ENCODE measurements around the gene DCAF10. TPM values are rescaled to one million over a fixed set of nuclear protein-coding genes. Genes with fewer than 3 reads are reported as not detected.
A peak's percentile ranks its signal among the peaks of the same experiment; 100 is the strongest.

Gene DCAF10
- total and polyA plus RNA-seq, 2 of the 13 experiments (the other 11 are each of a cell fraction or from before 2014, with no cell fraction given), result 9.2 to 20.3 TPM

GRCh38 chr9:37903647-37904444 is 103.2 kb downstream of the DCAF10 start, which contains the start of gene SLC25A51 (continued):
- TF ChIP-seq IRF1 (CRISPR knock-in tag; IDR thresholded peaks at IDR 0.05; ENCODE audit: low read depth) (no peak), SP2 (CRISPR knock-in tag; IDR thresholded peaks at IDR 0.05) (0 out of 2 replicates have a peak, but pooled peaks have one; percentile 17), SCMH1 (CRISPR knock-in tag; IDR thresholded peaks at IDR 0.05; ENCODE audit: borderline replicate concordance) (no peak), TCF12 (IDR thresholded peaks at IDR 0.05) (no peak), TCF12 (CRISPR knock-in tag; IDR thresholded peaks at IDR 0.05) (no peak), PCBP1 (IDR thresholded peaks at IDR 0.05; ENCODE audit: borderline replicate concordance, low read depth, low read length) (no peak), MAFG (CRISPR knock-in tag; IDR thresholded peaks at IDR 0.05) (no peak), ZNF616 (CRISPR knock-in tag; IDR thresholded peaks at IDR 0.05; ENCODE audit: low read depth) (0 out of 2 replicates have a peak, but pooled peaks have one; percentile 36), BORCS8-MEF2B (CRISPR knock-in tag; IDR thresholded peaks at IDR 0.05) (peak; percentile 83), ZSCAN31 (CRISPR knock-in tag; IDR thresholded peaks at IDR 0.05; ENCODE audit: low read depth) (peak; percentile 95; the same call in 1 of the 2 replicates), KLF11 (CRISPR knock-in tag; IDR thresholded peaks at IDR 0.05) (peak; percentile 88; the same call in 1 of the 2 replicates), CBX1 (IDR thresholded peaks at IDR 0.05; ENCODE audit: low read depth) (no peak), RFXANK (CRISPR knock-in tag; IDR thresholded peaks at IDR 0.05) (peak; percentile 83), NFYC (CRISPR knock-in tag; IDR thresholded peaks at IDR 0.05) (peak; percentile 48; the same call in 1 of the 2 replicates), TEAD3 (CRISPR knock-in tag; optimal IDR thresholded peaks at IDR 0.05; ENCODE audit: borderline replicate concordance) (peak; percentile 65), HINFP (CRISPR knock-in tag; IDR thresholded peaks at IDR 0.05; ENCODE audit: low read depth) (peak; percentile 16; the same call in 1 of the 2 replicates), MIER2 (CRISPR knock-in tag; IDR thresholded peaks at IDR 0.05) (peak; percentile 34), FOXM1 (CRISPR knock-in tag; IDR thresholded peaks at IDR 0.05) (no peak), ZNF629 (CRISPR knock-in tag; conservative IDR thresholded peaks at IDR 0.05) (no peak), ATF6 (CRISPR knock-in tag; conservative IDR thresholded peaks at IDR 0.05) (peak; percentile 96), ZNF441 (CRISPR knock-in tag; IDR thresholded peaks at IDR 0.05; ENCODE audit: borderline replicate concordance) (peak; percentile 68), ERF (CRISPR knock-in tag; IDR thresholded peaks at IDR 0.05) (peak; percentile 94), ZBTB38 (CRISPR knock-in tag; IDR thresholded peaks at IDR 0.05) (no peak)
- TF ChIP-seq, protein P1, sequence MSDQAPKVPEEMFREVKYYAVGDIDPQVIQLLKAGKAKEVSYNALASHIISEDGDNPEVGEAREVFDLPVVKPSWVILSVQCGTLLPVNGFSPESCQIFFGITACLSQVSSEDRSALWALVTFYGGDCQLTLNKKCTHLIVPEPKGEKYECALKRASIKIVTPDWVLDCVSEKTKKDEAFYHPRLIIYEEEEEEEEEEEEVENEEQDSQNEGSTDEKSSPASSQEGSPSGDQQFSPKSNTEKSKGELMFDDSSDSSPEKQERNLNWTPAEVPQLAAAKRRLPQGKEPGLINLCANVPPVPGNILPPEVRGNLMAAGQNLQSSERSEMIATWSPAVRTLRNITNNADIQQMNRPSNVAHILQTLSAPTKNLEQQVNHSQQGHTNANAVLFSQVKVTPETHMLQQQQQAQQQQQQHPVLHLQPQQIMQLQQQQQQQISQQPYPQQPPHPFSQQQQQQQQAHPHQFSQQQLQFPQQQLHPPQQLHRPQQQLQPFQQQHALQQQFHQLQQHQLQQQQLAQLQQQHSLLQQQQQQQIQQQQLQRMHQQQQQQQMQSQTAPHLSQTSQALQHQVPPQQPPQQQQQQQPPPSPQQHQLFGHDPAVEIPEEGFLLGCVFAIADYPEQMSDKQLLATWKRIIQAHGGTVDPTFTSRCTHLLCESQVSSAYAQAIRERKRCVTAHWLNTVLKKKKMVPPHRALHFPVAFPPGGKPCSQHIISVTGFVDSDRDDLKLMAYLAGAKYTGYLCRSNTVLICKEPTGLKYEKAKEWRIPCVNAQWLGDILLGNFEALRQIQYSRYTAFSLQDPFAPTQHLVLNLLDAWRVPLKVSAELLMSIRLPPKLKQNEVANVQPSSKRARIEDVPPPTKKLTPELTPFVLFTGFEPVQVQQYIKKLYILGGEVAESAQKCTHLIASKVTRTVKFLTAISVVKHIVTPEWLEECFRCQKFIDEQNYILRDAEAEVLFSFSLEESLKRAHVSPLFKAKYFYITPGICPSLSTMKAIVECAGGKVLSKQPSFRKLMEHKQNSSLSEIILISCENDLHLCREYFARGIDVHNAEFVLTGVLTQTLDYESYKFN (CRISPR knock-in tag; conservative IDR thresholded peaks at IDR 0.05), result peak; percentile 63

All from HepG2 (cell line).